ENCODE data around the gene ABHD6. TPM values are rescaled to one million over a fixed set of nuclear protein-coding genes. Genes with fewer than 3 reads are reported as not detected.

The ABHD6 gene
- total RNA-seq (10 to 100 TPM in 3 of 9 donors, 1 to 10 TPM in 6; 6.0 to 14.6 (median 6.9) TPM), polyA plus RNA-seq (1 to 10 TPM; 2.9 to 8.0 TPM)
- long read RNA-seq, donor 1, transcript ABHD6-201 (9 exons, 2,393 nt) = minor isoform, 5 of 19 reads
- long read RNA-seq, donor 1, transcript ABHD6-205 (10 exons, 2,482 nt) = major isoform, 7 of 19 reads
- long read RNA-seq, donor 1, partial matches to known transcripts = 6 of 19 reads
- long read RNA-seq, donor 1, other reads (novel, unspliced or antisense) = 1 of 19 reads
- long read RNA-seq, donor 2, partial matches to known transcripts = 1 of 9 reads
- long read RNA-seq, donor 2, other reads (novel, unspliced or antisense) = 2 of 9 reads
- long read RNA-seq, donor 3, transcript ABHD6-205 (10 exons, 2,482 nt) = major isoform, 10 of 17 reads
- long read RNA-seq, donor 3, partial matches to known transcripts = 0 of 17 reads
- long read RNA-seq, donor 3, other reads (novel, unspliced or antisense) = 5 of 17 reads

GRCh38 chr3:58237238-58237940 is at the start of gene ABHD6:
Gene ABHD6 (plus strand): TSS chr3:58237792. CDS start chr3:58256587, 18,795 bp downstream.
- peak; percentile 77 to 90 (median 81) for DNase-seq
- TF ChIP-seq POLR2A (IDR thresholded peaks at IDR 0.05) (peak in 1 of 2 donors; percentile 57), CTCF (IDR thresholded peaks at IDR 0.05) (peak in 8 of 12 donors; percentile 18 to 70 (median 34))
- H3K36me3 ChIP-seq = no peaks in the 10 kb centered on the region
- H3K27me3 ChIP-seq = no peaks in the 10 kb centered on the region
- no peaks in the 10 kb centered on the region for H3K9me3 ChIP-seq
- peak within 1 kb of the TSS in 11 of 12 donors; percentile 62 to 90 (median 85) for H3K27ac ChIP-seq
- H3K4me1 ChIP-seq = peaks cover 0 to 31% (median 10%) of the 10 kb centered on the region in 12 donors
- peak; percentile 76 to 95 (median 94) for ATAC-seq
- H3K4me3 ChIP-seq = peak within 1 kb of the TSS; percentile 70 to 96 (median 90)
- intact Hi-C loops (cut with DNase I) = loop anchor here in 7 of 10 donors (2.0 to 5.0 kb wide), 4 partner anchors 60 to 70 kb away; partner anchors contain the start of genes HTD2 (in 2 of the 7) and RPP14 (in 2 of the 7)
- 0 to 1% (median 0%) methylated on average over 7 to 77 of the region's 77 CpGs for WGBS, 4 donors

GRCh38 chr3:58188173-58188564 is 49.4 kb upstream of the ABHD6 start:
- TF ChIP-seq POLR2A (IDR thresholded peaks at IDR 0.05) (no peak), CTCF (IDR thresholded peaks at IDR 0.05) (no peak)
- DNase-seq (no peak), ATAC-seq (no peak)
- WGBS, 4 donors = 82 to 84% (median 83%) methylated on average over 6 of the region's 6 CpGs
- H3K4me1 ChIP-seq = peaks cover 0 to 20% (median 13%) of the 10 kb centered on the region in 12 donors
- no peak overlapping the region for H3K4me3 ChIP-seq
- intact Hi-C loops (cut with DNase I) = loop anchor here in 9 of 10 donors (2.0 to 10.0 kb wide), 9 partner anchors 29 to 347 kb away; partner anchors contain the start of gene ACOX2 (in 1 of the 9)
- no peaks in the 10 kb centered on the region for H3K27me3 ChIP-seq
- H3K9me3 ChIP-seq = no peaks in the 10 kb centered on the region
- H3K27ac ChIP-seq = peak overlapping the region in 1 of 12 donors; percentile 44
- no peaks in the 10 kb centered on the region for H3K36me3 ChIP-seq

- Histone ChIP-seq H3K4me3 (no peak overlapping the region), H3K9me3 (no peaks in the 10 kb centered on the region), H3K4me1 (peaks cover 0 to 20% (median 13%) of the 10 kb centered on the region in 12 donors), H3K27ac (peak overlapping the region in 7 of 12 donors; percentile 33 to 64 (median 52)), H3K36me3 (no peaks in the 10 kb centered on the region), H3K27me3 (no peaks in the 10 kb centered on the region)
- no peak for TF ChIP-seq POLR2A (IDR thresholded peaks at IDR 0.05)
- no peak for TF ChIP-seq CTCF (IDR thresholded peaks at IDR 0.05)
- intact Hi-C loops (cut with DNase I) = loop anchor here in 9 of 10 donors (2.0 to 10.0 kb wide), 9 partner anchors 28 to 346 kb away; partner anchors contain the start of gene ACOX2 (in 1 of the 9)
- 39 to 53% (median 47%) methylated on average over 7 to 10 of the region's 10 CpGs for WGBS, 4 donors
- DNase-seq (peak in 1 of 5 donors; percentile 44), ATAC-seq (peak in 3 of 4 donors; percentile 8 to 68 (median 30))
These were observed 48.6 kb upstream of the ABHD6 start for GRCh38 chr3:58188921-58189451.
